AG20443 (cell line): ENCODE measurements around the gene SORD.
"Not testable (repeated sequence)": the region's sequence is repeated elsewhere in the genome, so short reads cannot be mapped to it uniquely, and the experiment has no call there.

ENCODE experiments used
- DNase-seq: peaks from one replicate; pipeline ENCODE4 v3.0.0; 2012; ENCODE audit warnings: low spot score, mixed read lengths

SORD gene

DNA sequence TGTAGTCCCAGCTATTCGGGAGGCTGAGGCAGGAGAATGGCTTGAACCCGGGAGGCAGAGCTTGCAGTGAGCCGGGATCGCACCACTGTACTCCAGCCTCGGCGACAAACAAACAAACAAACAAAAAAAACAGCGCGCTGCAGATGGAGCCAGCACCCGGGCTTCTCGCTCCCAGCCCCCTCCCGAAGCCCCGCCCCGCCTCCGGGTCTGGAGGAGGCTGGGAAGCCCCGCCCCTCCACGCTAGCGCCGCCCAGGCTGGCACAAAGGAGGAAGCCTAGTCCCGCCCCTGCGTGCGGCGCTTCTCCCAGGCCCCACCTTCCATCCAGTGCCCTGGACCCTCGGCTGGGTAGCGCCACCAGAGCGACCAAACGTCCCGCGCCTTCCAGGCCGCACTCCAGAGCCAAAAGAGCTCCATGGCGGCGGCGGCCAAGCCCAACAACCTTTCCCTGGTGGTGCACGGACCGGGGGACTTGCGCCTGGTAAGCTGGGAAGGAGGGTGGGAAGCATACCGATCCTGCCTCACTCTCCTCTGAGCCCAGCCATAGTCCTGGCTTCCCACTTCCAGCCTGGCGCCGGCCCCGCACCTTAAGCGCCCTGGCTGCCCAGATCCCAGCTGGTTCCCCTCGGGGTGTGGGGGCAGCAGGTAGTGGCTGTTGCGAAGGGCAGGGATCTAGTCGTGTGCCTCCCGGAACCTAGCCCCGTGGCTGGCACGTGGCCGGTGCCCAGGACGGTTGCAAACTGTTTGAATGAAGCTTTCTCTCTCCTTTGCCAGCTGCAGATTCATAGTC, at the start of gene SORD:
SORD (plus strand) TSS at position 325 of the 788 bp plus-strand sequence; CDS start at position 414, 89 bp downstream.
- DNase-seq = peak; percentile 99

DNA sequence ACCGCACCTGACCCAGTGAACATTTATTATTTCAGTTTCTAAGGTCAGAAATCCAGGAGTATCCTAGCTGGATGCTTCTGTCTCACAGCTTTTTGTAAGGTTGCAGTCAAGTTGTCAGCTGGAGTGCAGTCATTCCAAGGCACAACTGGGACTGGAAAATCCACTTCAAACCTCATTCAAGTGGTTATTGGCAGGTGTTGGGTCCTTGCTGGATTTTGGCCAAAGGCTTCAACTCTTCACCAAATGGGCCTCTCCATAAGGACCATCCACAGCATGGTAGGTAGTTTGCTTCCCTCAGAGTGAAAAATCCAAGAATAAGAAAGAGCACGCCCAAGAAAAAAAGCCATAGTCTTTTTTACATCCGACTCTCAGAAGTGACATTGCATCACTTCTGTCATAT, 46.8 kb upstream of the SORD start:
- not testable (repeated sequence) for DNase-seq

DNA sequence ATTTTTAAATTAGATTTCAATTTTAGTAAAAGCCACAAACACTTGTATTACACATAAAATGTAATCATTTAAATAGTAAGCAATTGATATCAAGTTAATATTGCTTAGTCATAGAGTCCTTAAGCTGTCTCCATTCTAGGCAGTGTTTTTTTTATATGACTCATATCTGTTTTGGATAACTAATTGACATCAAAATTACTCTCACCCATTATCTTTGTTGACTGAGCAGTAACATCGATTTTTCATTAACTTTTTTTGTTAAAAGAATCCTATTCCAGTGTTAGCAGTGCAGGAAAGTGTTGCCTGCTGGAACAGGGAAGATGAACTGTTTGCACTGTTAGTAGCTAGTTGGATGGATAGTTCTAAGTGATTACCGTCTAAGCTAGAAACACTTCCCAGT, 45.2 kb upstream of the SORD start:
- not testable (repeated sequence) for DNase-seq

DNA sequence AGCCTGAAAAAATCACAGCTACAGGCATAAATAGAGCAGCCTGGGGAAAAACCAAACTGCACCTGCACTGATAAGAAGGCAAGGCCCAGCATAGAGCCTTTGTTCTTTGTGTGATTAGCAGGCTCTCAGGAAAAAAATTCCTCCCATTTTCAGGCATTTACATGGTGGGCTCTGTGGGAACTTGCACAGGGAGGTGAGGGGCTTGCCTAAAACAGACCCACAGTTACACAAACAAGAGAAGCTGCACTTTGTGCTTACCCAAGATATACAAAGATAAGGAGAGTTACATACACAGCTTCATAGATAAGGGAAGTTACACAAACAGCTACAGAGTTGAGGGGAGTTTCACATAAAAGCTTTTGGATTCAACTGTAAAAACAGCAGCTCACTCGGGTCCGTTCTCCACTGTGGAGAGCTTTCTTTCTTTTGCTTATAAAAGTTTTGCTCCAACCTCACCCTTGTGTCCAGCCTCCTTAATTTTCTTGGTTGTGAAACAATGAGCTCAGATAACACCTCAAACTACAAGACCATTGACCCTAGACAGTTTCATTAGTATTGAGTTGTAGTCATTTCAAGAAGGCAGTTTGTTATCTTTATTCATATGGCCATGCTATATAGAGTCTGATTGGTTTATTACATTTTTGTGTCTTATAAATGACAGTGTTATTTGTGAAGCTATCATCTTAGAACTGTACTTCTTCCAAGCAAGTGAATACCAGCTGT, 43.2 kb upstream of the SORD start:
- DNase-seq = not testable (repeated sequence)

DNA sequence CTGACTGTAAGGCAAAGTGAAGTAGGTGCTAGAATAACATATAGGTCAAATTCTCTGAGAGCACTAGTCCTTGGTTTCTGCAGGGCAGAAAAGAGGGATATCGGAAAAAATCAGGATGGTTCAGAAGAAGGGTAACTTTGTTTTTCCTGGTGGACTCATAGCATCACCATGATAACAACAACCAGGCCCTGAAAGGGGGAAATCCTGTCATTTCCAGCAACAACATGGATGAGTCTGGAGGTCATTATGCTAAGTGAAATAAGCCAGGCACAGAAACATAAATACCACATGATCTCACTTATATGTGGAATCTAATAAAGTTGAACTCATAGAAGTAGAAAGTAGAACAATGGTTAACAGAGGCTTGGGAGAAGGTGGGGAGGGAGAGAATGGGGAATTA, 38.9 kb upstream of the SORD start:
- not testable (repeated sequence) for DNase-seq

DNA sequence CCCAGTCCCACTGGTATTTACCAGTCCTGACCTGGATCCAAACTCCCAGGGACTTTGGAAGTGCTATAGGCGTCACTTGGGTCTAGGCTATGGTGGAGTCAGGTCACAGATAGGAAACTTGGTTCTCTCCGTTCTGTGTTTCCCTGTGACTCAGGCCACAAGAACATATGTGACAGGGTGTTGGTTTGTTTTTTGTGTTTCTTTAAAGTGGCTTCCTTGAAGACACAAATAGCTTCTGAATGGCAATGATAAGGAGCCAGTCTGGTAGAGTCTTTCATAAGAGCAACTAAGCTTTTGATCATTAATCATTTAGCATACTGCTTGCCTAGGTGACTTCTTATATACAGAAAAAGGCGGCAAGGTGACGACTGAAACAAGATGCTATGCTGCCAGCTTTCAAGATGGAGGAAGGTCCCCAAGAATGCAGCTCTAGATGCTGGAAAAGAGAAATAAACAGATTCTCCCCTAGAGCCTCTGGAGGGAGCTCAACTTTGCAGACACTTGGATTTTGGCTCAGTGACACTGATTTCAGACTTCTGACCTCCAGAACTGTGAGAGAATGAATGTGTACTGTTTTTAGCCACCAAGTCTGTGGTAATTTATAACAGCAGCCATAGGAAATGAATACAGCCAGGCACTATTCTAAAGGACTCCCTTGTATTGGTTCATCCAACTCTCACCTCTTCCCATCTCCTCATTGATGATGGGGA, 36.5 kb upstream of the SORD start:
- not testable (repeated sequence) for DNase-seq

DNA sequence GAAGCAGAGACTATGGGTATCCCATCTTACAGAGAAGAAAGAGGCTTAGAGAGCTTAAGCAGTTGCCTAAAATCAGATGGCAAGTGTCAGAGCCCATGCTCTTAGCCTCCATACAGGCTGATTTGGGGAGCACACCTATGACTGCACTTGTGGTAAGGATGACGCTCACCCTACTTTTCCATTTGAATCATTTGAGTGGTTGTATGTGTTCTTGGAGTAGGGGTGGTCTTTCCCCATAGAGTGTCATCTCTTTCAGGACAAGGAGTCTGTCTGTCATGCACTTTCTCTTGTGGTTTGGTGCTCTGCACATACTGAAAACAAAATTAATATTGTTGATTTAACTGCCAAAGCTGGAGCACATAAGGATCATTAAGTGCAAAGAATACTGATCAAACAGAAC, 35.3 kb upstream of the SORD start:
- DNase-seq = not testable (repeated sequence)

DNA sequence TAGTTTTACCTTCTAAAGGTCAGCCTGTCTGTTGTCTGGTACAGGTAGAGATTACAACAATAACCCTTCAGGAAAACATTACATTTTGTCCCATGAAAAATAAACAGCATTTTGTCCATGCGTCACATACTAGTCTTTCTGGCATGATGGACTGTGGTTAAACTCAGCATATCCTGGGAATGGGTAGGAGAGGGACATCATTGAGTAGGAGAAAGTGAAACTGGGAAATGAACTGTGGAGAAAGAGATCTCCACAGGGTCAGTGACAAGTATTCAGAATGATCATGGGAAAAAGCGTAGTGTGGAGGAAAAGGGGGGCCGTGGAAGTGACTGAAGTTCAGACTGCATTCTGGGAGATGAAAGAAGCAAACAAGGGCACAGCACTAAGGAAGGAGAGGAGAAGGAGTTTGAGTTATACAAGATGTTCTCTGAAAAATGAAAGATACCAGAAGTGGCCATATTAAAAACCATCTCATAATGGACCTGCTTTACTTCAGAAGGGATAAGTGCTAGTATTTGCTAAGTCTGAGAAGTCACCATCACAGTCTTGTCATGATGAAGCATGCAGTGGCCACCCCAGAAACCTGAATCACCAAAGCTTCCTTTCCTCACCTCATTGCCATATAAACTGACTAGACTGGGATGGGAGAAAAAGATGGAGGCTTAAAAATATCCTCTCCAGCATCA, 34.7 kb upstream of the SORD start:
- DNase-seq = not testable (repeated sequence)

DNA sequence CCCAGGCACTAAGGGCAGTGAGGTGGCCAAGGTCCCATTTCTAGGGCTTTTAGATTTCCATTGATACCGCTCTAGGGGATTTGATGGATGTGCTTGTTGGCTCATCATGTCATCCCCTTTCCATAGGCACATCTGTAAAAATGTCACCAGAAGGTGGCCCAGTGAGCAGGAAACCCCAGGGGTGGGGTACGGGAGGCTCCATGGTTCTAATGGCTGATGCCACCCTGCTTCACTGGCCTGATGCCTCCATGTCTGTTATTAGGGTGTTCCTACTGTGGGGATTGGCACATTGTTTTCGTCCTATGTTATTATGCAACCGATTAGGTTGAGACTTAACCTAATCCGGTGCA, 34.1 kb upstream of the SORD start:
- DNase-seq = not testable (repeated sequence)

DNA sequence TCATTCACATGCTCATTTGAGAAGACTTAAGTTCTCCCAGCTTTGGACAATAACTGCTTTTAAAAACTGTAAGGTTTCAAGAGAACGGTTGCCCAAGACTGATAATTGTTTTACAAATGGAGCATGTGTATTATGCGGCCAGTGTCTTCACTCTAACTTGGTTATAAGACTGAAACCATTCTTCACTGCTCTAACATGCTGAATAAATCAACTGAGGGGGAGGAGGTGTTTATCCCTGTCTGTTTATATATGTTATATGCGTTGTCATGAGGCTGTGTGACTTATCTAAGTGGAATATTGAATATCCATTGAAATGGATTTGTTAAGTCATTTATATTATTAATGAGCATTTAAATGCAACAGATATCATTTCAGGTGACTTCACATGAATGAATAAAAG, 25.4 kb upstream of the SORD start:
- DNase-seq = not testable (repeated sequence)

DNA sequence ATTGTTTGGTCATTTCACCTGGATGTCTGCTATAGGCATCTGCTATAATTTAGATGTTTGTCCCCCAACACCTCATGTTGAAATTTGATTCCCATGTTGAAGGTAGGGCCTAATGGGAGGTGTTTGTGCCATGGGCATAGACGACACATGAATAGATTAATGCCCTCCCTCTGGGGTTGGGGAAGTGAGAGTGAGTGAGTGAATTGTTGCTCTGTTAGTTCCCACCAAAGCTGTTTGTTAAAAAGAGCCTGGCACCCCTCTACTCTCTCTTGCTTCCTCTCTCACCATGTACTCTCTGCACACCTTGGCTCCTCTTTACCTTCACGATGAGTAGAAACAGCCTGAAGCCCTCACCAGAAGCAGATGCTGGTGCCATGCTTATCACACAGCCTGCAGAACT, 23.9 kb upstream of the SORD start:
- DNase-seq = no peak

DNA sequence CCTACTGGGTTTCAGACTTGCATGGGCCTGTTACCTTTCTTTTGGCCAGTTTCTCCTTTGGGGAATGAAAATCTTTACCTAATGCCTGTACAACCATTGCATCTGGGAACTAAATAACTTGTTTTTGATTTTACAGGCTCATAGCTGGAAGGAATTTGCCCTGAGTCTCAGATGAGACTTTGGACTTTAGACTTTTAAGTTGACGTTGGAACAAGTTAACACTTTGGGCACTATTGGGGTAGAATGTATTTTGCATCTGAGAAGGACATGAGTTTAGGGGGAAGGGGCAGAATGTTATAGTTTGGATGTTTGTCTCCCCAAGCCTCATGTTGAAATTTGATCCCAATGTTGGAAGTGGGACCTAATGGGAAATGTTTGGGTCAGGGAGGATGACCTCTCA, 21.8 kb upstream of the SORD start:
- DNase-seq = not testable (repeated sequence)

DNA sequence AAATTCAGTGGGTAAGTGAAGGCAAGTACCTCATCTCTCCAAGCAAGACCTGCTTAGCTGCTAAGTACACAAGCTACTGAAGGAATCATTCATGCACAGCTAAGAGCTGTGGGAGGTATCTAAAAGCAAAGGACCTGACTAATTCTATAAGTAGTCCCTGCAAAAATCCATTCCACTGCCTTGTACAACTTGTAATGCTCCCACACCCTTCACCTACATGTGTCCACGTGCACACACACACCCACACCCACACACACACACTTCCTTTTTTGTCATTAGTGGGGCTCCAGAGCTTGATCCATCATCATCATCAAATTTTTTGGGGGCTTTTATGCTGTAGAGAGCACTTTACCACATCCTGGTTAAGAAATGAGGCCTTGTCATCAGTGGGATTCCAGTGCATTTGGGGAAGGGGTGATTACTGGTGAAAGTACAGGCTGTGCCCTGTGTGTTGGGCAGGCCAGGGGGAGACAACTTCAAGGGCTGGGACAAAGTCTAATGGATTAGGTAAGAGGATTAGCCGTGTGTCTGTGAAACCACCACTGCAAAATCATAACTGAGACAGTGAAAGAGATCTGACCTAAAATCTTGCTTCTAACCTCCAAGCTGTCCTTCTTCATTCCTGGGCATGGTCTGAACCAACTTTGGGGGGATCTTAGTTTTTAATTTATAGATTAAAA, 19.1 kb upstream of the SORD start:
- not testable (repeated sequence) for DNase-seq

DNA sequence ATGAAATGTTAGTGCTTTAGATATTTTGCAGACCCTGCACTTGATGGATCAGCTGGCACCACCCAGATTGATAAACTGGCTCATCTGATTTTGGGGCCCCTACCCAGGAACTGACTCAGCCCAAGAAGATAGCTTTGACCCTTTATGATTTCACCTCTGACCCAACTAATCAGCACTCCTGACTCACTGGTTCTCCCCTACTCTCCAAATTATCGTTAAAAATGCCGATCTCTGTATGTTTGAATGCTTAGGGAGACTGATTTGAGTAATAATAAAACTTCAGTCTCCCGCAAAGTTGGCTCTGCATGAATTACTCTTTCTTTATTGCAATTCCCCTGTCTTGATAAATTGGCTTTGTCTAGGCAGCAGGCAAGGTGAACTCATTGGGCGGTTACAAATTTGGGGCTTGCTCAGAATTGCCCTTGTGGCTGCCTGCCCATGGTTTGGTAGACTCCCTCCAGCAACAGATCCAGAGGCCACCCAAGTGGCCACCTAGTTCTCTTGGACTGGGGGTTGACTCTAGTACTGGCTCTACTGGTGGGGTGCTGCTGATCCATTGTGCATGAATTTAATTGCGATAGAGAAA, 18.3 kb upstream of the SORD start:
- DNase-seq = not testable (repeated sequence)

DNA sequence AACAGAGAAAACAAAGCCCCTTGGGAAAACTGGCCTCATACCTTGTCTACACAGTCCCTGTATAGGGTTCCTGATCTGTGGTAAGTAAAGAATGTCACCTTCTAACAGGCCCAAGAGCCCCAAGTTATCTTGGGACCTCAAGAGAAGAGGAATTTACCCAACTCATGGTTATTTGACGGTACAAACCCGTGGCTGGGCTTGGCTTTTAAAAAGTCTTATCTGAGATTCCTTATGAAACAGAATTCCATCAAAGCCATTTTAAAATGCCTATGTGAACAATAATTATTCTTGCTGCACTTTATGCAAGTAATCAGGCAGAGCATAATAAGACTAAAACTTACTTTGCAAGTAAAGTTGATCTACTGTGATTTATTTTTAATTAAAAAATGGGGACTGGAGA, 13.9 kb upstream of the SORD start:
- no peak for DNase-seq

DNA sequence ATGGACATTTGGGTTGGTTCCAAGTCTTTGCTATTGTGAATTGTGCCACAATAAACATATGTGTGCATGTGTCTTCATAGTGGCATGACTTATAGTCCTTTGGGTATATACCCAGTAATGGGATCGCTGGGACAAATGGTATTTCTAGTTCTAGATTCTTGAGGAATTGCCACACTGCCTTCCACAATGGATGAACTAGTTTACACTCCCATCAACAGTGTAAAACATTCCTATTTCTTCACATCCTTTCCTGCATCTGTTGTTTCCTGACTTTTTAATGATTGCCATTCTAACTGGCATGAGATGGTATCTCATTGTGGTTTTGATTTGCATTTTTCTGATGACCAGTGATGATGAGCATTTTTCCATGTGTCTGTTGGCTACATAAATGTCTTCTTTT, 7.9 kb upstream of the SORD start:
- not testable (repeated sequence) for DNase-seq

DNA sequence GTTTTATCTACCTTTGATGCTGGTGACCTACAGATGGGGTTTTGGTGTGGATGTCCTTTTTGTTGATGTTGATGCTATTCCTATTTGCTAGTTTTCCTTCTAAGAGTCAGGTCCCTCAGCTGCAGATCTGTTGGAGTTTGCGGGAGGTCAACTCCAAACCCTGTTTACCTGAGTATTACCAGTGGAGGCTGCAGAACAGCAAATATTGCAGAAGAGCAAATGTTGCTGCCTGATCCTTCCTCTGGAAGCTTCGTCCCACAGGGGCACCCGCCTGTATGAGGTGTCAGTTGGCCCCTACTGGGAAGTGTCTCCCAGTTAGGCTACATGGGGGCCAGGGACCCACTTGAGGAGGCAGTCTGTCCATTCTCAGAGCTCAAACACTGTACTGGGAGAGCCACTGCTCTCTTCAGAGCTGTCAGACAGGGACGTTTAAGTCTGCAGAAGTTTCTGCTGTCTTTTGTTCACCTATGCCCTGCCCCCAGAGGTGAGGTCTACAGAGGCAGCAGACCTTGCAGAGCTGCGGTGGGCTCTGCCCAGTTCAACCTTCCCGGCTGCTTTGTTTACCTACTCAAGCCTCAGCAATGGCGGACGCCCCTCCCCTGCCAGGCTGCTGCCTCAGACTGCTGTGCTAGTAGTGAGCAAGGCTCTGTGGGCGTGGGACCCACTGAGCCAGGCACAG, 2.6 kb upstream of the SORD start:
- DNase-seq = not testable (repeated sequence)

DNA sequence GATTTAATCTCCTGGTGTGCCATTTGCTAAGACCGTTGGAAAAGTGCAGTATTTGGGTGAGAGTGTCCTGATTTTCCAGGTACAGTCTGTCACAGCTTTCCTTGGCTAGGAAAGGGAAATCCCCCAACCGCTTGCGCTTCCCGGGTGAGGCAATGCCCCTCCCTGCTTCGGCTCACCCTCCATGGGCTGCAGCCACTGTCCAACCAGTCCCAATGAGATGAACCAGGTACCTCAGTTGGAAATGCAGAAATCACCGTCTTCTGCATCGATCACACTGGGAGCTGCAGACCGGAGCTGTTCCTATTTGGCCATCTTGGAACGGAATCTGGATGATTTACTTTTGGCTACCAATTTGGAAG, 2.1 kb upstream of the SORD start:
- DNase-seq = not testable (repeated sequence)

DNA sequence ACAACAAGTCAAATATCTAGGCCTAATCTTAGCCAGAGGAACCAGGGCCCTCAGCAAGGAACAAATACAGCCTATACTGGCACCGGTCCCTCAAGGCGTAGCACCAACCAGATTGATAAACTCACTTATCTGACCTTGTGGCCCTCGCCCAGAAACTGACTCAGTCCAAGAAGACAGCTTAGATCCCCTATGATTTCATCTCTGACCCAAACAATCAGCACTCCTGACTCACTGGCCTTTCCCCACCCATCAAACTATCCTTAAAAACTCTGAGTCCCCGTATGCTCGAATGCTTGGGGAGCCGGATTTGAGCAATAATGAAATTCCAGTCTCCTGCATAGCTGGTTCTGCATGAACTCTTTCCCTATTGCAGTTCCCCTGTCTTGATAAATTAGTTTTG, 1.6 kb upstream of the SORD start:
- no peak for DNase-seq

DNA sequence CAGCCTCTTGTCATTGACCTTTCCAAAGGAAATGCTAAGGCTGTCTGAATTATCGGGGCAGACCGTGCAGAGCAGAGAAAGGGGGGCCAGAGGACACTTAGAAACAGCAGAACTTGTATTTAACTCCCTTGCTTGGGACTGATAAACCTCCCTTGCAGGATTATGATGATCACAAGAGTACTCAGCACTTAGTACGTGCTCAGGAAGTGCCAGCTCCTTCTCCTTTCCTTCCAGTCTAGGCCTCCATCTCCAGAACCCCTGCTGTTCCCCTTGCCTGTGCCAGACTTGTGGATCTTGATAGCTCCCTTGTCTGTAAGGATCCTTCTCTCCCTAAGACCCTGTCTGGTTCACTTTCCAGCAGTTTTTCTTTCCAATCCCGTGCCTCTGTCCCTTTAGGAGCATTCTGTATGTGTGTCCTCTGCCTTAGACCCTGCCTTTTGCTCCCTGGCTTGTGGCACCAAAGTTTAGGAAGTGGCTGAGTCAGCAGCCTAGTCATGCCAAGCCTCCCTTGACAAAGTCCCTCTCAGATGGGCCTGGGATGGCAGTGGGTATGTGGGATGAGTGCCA, 747 bp downstream of the SORD start:
- DNase-seq = peak; percentile 20
